Astrocyte (in vitro differentiated cells and primary cell): ENCODE results near the gene COL28A1.

Experiments
- CTCF ChIP-seq: IDR thresholded peaks from 2 replicates; pipeline ENCODE4 v1.5.1; 2011; ENCODE audit warnings: low read depth, mild to moderate bottlenecking, inconsistent platforms, low read length, moderate library complexity; ENCODE audit not compliant: insufficient read depth
- EZH2 ChIP-seq: IDR thresholded peaks from 2 replicates; pipeline ENCODE4 v1.6.1; 2012; ENCODE audit warnings: mild to moderate bottlenecking, low read length, inconsistent platforms; ENCODE audit not compliant: insufficient read depth

- TF ChIP-seq EZH2 (no peak), CTCF (no peak)
These were observed 40.5 kb downstream of the COL28A1 start for GRCh38 chr7:7495171-7495570.
